ENCODE results near the gene NDUFS7. TPM values are rescaled to one million over a fixed set of nuclear protein-coding genes. Genes with fewer than 3 reads are reported as not detected.
A peak's percentile ranks its signal among the peaks of the same experiment; 100 is the strongest.

NDUFS7 gene
- total and polyA plus RNA-seq, 10 of the 15 experiments (the other 5 are each of a cell fraction or from before 2014, with no cell fraction given): 5.1 to 282 (median 92.9) TPM

- ChIA-PET SMC1A (ENCODE audit: uncharacterized antibody, unreplicated experiment) (interaction anchor here (1.2 kb wide), 1 partner anchor 24 kb away, joined by 4 read pairs; no protein-coding TSS in a partner anchor), POLR2A (no interaction called here), RAD21 (ENCODE audit: unreplicated experiment) (no interaction called here), CTCF (interaction anchor here (1.3 to 1.8 kb wide), 2 partner anchors 24 to 169 kb away, joined by 4 to 5 read pairs; no protein-coding TSS in a partner anchor)
- in situ Hi-C loops (cut with MboI) (no loop called here), intact Hi-C loops (cut with micrococcal nuclease; ENCODE audit: unreplicated experiment) (no loop called here)
- no peaks in the 10 kb centered on the region for H3K27me3 ChIP-seq (replicated peaks in 1 of 2; ENCODE audit: control insufficient read depth in 2 of 2, insufficient read depth in 2 of 2, low read length in 1 of 2)
- H3K4me1 ChIP-seq (ENCODE audit: control insufficient read depth, insufficient read depth, low read length): peaks cover 44% of the 10 kb centered on the region
- no peaks in the 10 kb centered on the region for H3K9me3 ChIP-seq (replicated peaks; ENCODE audit: control insufficient read depth, insufficient read depth, low read length)
- H3K4me2 ChIP-seq (ENCODE audit: control insufficient read depth, insufficient read depth): peak overlapping the region; percentile 22; the same call in 1 of the 2 replicates
- no peak overlapping the region for H3K4me3 ChIP-seq
- ATAC-seq: no peak
- WGBS (ENCODE audit: insufficient coverage, insufficient replicate concordance, low lambda C conversion rate, missing lambda C conversion rate): 88% methylated on average over 36 of the region's 36 CpGs
- FAIRE-seq: peak; percentile 62
- no peak overlapping the region for H2AFZ ChIP-seq (ENCODE audit: control insufficient read depth, low read depth, low read length)
- H3K27ac ChIP-seq (ENCODE audit: control insufficient read depth, insufficient read depth): peak overlapping the region; percentile 42; the same call in 1 of the 2 replicates
- peaks cover 35% of the 10 kb centered on the region for H4K20me1 ChIP-seq (ENCODE audit: control insufficient read depth, insufficient read depth)
- TF ChIP-seq POLR2A (IDR thresholded peaks at IDR 0.05; ENCODE audit: low read depth, low read length) (peak; percentile 44; the same call in 1 of the 2 replicates), FOXK2 (IDR thresholded peaks at IDR 0.05) (no peak)
- no peak overlapping the region for H3K9ac ChIP-seq (ENCODE audit: control insufficient read depth, insufficient read depth, low read length)
- H3K79me2 ChIP-seq (ENCODE audit: control insufficient read depth, insufficient read depth, low read length): peaks cover 96% of the 10 kb centered on the region
- no peak for DNase-seq (ENCODE audit: low read depth, low spot score)
- peaks cover 13 to 31% of the 10 kb centered on the region in 2 experiments for H3K36me3 ChIP-seq (ENCODE audit: control insufficient read depth in 2 of 2, insufficient read depth in 2 of 2, low read length in 1 of 2)
- no TSS peak for BruUV-seq (replicated peaks)
Observed at GRCh38 chr19:1412995-1413800, 29.5 kb downstream of the NDUFS7 start.

- TF ChIP-seq, protein P1, sequence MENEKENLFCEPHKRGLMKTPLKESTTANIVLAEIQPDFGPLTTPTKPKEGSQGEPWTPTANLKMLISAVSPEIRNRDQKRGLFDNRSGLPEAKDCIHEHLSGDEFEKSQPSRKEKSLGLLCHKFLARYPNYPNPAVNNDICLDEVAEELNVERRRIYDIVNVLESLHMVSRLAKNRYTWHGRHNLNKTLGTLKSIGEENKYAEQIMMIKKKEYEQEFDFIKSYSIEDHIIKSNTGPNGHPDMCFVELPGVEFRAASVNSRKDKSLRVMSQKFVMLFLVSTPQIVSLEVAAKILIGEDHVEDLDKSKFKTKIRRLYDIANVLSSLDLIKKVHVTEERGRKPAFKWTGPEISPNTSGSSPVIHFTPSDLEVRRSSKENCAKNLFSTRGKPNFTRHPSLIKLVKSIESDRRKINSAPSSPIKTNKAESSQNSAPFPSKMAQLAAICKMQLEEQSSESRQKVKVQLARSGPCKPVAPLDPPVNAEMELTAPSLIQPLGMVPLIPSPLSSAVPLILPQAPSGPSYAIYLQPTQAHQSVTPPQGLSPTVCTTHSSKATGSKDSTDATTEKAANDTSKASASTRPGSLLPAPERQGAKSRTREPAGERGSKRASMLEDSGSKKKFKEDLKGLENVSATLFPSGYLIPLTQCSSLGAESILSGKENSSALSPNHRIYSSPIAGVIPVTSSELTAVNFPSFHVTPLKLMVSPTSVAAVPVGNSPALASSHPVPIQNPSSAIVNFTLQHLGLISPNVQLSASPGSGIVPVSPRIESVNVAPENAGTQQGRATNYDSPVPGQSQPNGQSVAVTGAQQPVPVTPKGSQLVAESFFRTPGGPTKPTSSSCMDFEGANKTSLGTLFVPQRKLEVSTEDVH (IDR thresholded peaks at IDR 0.05; ENCODE audit: low read depth, partially characterized antibody): no peak
- TF ChIP-seq POLR2A (IDR thresholded peaks at IDR 0.05; ENCODE audit: low read depth, low read length) (peak; percentile 23; the same call in 1 of the 2 replicates), E4F1 (IDR thresholded peaks at IDR 0.05; ENCODE audit: borderline replicate concordance, partially characterized antibody) (no peak), RBBP5 (conservative IDR thresholded peaks at IDR 0.05) (no peak), MYC (IDR thresholded peaks at IDR 0.05; ENCODE audit: insufficient read depth, insufficient read length, insufficient replicate concordance, low read length, severe bottlenecking) (no peak), IKZF2 (IDR thresholded peaks at IDR 0.05) (no peak)
- FAIRE-seq (no peak), DNase-seq (ENCODE audit: low read depth, low spot score) (no peak), ATAC-seq (no peak)
- H3K79me2 ChIP-seq (ENCODE audit: control insufficient read depth, insufficient read depth, low read length): peaks cover 68% of the 10 kb centered on the region
- H3K27me3 ChIP-seq (replicated peaks in 1 of 2; ENCODE audit: control insufficient read depth in 2 of 2, insufficient read depth in 2 of 2, low read length in 1 of 2): no peaks in the 10 kb centered on the region
- ChIA-PET POLR2A (no interaction called here), RAD21 (ENCODE audit: unreplicated experiment) (no interaction called here), SMC1A (ENCODE audit: uncharacterized antibody, unreplicated experiment) (no interaction called here), CTCF (no interaction called here)
- H3K9me3 ChIP-seq (replicated peaks; ENCODE audit: control insufficient read depth, insufficient read depth, low read length): no peaks in the 10 kb centered on the region
- no peak overlapping the region for H3K9ac ChIP-seq (ENCODE audit: control insufficient read depth, insufficient read depth, low read length)
- no peak overlapping the region for H3K27ac ChIP-seq (ENCODE audit: control insufficient read depth, insufficient read depth)
- in situ Hi-C loops (cut with MboI): no loop called here
- H3K4me2 ChIP-seq (ENCODE audit: control insufficient read depth, insufficient read depth): no peak overlapping the region
- peaks cover 19% of the 10 kb centered on the region for H4K20me1 ChIP-seq (ENCODE audit: control insufficient read depth, insufficient read depth)
- intact Hi-C loops (cut with micrococcal nuclease; ENCODE audit: unreplicated experiment): no loop called here
- H3K4me3 ChIP-seq: no peak overlapping the region
- no peak overlapping the region for H2AFZ ChIP-seq (ENCODE audit: control insufficient read depth, low read depth, low read length)
- peaks cover 29% of the 10 kb centered on the region for H3K4me1 ChIP-seq (ENCODE audit: control insufficient read depth, insufficient read depth, low read length)
- no TSS peak for BruUV-seq (replicated peaks)
- H3K36me3 ChIP-seq (ENCODE audit: control insufficient read depth in 2 of 2, insufficient read depth in 2 of 2, low read length in 1 of 2): peaks cover 25 to 40% of the 10 kb centered on the region in 2 experiments; a peak in 3 of 4 replicates
- WGBS (ENCODE audit: insufficient coverage, insufficient replicate concordance, low lambda C conversion rate, missing lambda C conversion rate): 94% methylated on average over 23 of the region's 28 CpGs
Observed at GRCh38 chr19:1416014-1416841, 32.5 kb downstream of the NDUFS7 start.

All from GM12878 (cell line).